DND-41 (cell line): Measurements from ENCODE around the gene PMP22.

Source experiments
- ATAC-seq: fragments of 200-7000 bp; cut with Tn5 transposase; 3 replicates; pipeline ENCODE4 v1.9.1; 2021; ENCODE audit warnings: low read depth; ENCODE audit not compliant: insufficient read depth
- DNase-seq: peaks from one replicate; pipeline ENCODE4 v3.0.0-alpha.2; 2020
- H2AFZ ChIP-seq: 2 replicates; pipeline ENCODE4 v1.6.0; 2012; ENCODE audit warnings: low read depth, low read length
- H3K27ac ChIP-seq: 2 replicates; pipeline ENCODE4 v1.5.1; 2012; ENCODE audit warnings: low read length, inconsistent platforms
- H3K27me3 ChIP-seq: fragments of 200-600 bp; sonication (generic); 2 replicates; pipeline ENCODE4 v1.6.0; 2012; ENCODE audit warnings: low read length, mild to moderate bottlenecking, inconsistent platforms; ENCODE audit not compliant: insufficient read depth, poor library complexity
- H3K36me3 ChIP-seq: 2 replicates; pipeline ENCODE4 v1.5.1; 2012; ENCODE audit warnings: low read length, inconsistent platforms; ENCODE audit not compliant: insufficient read depth
- H3K4me1 ChIP-seq: 2 replicates; pipeline ENCODE4 v1.5.1; 2012; ENCODE audit warnings: mild to moderate bottlenecking, low read length; ENCODE audit not compliant: insufficient read depth
- H3K4me2 ChIP-seq: 2 replicates; pipeline ENCODE4 v1.6.0; 2012; ENCODE audit warnings: mild to moderate bottlenecking, moderate library complexity, low read length, inconsistent platforms; ENCODE audit not compliant: insufficient read depth
- H3K4me3 ChIP-seq, 2 experiments: fragments of 200-600 bp in 1 of 2; shearing (Covaris generic) in 1 of 2; 2 replicates each; pipeline ENCODE4 v1.5.1; 2012 to 2016; ENCODE audit warnings: inconsistent platforms in 2 of 2, low read length in 2 of 2, mild to moderate bottlenecking in 2 of 2, low read depth in 1 of 2, moderate library complexity in 1 of 2
- H3K79me2 ChIP-seq: 2 replicates; pipeline ENCODE4 v1.6.0; 2012; ENCODE audit warnings: low read length, inconsistent platforms; ENCODE audit not compliant: insufficient read depth
- H3K9ac ChIP-seq: 2 replicates; pipeline ENCODE4 v1.6.0; 2012; ENCODE audit warnings: low read depth, mild to moderate bottlenecking, inconsistent platforms, low read length, moderate library complexity
- H3K9me3 ChIP-seq: 2 replicates; pipeline ENCODE4 v1.5.1; 2012; ENCODE audit warnings: low read length, moderate library complexity, mild to moderate bottlenecking, inconsistent platforms; ENCODE audit not compliant: insufficient read depth, severe bottlenecking
- H4K20me1 ChIP-seq: 2 replicates; pipeline ENCODE4 v1.6.0; 2012; ENCODE audit warnings: low read length; ENCODE audit not compliant: insufficient read depth
- CTCF ChIP-seq: IDR thresholded peaks from 2 replicates; pipeline ENCODE4 v1.5.1; 2012; ENCODE audit warnings: borderline replicate concordance, low read length, moderate library complexity, mild to moderate bottlenecking; ENCODE audit not compliant: poor library complexity, severe bottlenecking; ENCODE audit errors: extremely low read depth
- EZH2 ChIP-seq: IDR thresholded peaks from 3 replicates; pipeline ENCODE4 v1.6.1; 2012; ENCODE audit warnings: borderline replicate concordance, low read depth, mild to moderate bottlenecking, moderate library complexity, low read length, inconsistent platforms; ENCODE audit not compliant: severe bottlenecking

PMP22 gene

GRCh38 chr17:15309236-15309635 lies 44.1 kb upstream of the PMP22 start:
- no peaks in the 10 kb centered on the region for H3K79me2 ChIP-seq
- ATAC-seq, result no peak
- no peak overlapping the region for H3K4me3 ChIP-seq
- no peak overlapping the region for H3K4me2 ChIP-seq
- H3K9me3 ChIP-seq, result no peaks in the 10 kb centered on the region
- no peaks in the 10 kb centered on the region for H3K4me1 ChIP-seq
- H3K9ac ChIP-seq, result no peak overlapping the region
- no peak overlapping the region for H3K27ac ChIP-seq
- no peak for DNase-seq
- no peaks in the 10 kb centered on the region for H3K36me3 ChIP-seq
- no peak for TF ChIP-seq EZH2
- H2AFZ ChIP-seq, result no peak overlapping the region
- no peaks in the 10 kb centered on the region for H4K20me1 ChIP-seq
- H3K27me3 ChIP-seq, result peaks cover 27% of the 10 kb centered on the region

- no peak overlapping the region for H3K27ac ChIP-seq
- H3K9me3 ChIP-seq, result no peaks in the 10 kb centered on the region
- TF ChIP-seq CTCF, result no peak
- no peaks in the 10 kb centered on the region for H3K4me1 ChIP-seq
- DNase-seq, result no peak
- H3K79me2 ChIP-seq, result no peaks in the 10 kb centered on the region
- H2AFZ ChIP-seq, result no peak overlapping the region
- no peaks in the 10 kb centered on the region for H3K36me3 ChIP-seq
- no peak overlapping the region for H3K4me3 ChIP-seq
- H4K20me1 ChIP-seq, result no peaks in the 10 kb centered on the region
- H3K4me2 ChIP-seq, result no peak overlapping the region
- ATAC-seq, result no peak
- no peak overlapping the region for H3K9ac ChIP-seq
- peaks cover 25% of the 10 kb centered on the region for H3K27me3 ChIP-seq
Observed at GRCh38 chr17:15308758-15309157, 43.6 kb upstream of the PMP22 start.

- no peak overlapping the region for H3K9ac ChIP-seq
- H3K27me3 ChIP-seq, result peaks cover 24% of the 10 kb centered on the region
- no peak overlapping the region for H2AFZ ChIP-seq
- H4K20me1 ChIP-seq, result no peaks in the 10 kb centered on the region
- DNase-seq (no peak), ATAC-seq (no peak)
- H3K4me3 ChIP-seq, result no peak overlapping the region
- H3K36me3 ChIP-seq, result no peaks in the 10 kb centered on the region
- H3K79me2 ChIP-seq, result no peaks in the 10 kb centered on the region
- no peak overlapping the region for H3K27ac ChIP-seq
- no peak overlapping the region for H3K4me2 ChIP-seq
- no peaks in the 10 kb centered on the region for H3K9me3 ChIP-seq
- TF ChIP-seq CTCF (no peak), EZH2 (no peak)
- no peaks in the 10 kb centered on the region for H3K4me1 ChIP-seq
Observed at GRCh38 chr17:15307710-15308111, 42.6 kb upstream of the PMP22 start.

DNA sequence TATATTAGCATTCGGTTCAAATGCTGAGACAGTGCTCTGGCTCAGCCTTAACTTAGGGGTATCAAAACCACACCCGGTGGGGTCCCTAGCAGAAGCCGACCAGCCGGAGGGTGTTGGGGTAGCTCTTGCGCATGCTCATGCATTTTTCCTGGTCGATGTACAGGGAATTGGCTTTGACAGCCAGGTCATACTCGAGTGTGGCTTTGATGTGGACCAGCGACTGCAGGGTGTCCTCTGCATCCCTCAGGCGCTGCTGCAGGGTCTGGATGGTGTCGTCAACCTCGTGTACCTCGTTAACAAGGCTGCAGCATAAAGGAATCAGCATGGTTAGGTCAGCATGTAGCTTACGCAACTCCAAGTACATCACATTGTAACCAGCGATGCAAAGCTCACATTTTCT lies 38.7 kb upstream of the PMP22 start:
- no peaks in the 10 kb centered on the region for H3K79me2 ChIP-seq
- no peak for ATAC-seq
- no peaks in the 10 kb centered on the region for H3K4me1 ChIP-seq
- H2AFZ ChIP-seq, result no peak overlapping the region
- H3K4me3 ChIP-seq, result no peak overlapping the region
- H3K27me3 ChIP-seq, result peaks cover 9% of the 10 kb centered on the region
- no peaks in the 10 kb centered on the region for H4K20me1 ChIP-seq
- H3K27ac ChIP-seq, result no peak overlapping the region
- DNase-seq, result no peak
- no peaks in the 10 kb centered on the region for H3K9me3 ChIP-seq
- H3K9ac ChIP-seq, result no peak overlapping the region
- no peak overlapping the region for H3K4me2 ChIP-seq
- TF ChIP-seq CTCF (no peak), EZH2 (no peak)
- H3K36me3 ChIP-seq, result no peaks in the 10 kb centered on the region
